WTC11 (cell line): ENCODE data around the gene TMEM191C. TPM values are rescaled to one million over a fixed set of nuclear protein-coding genes. Genes with fewer than 3 reads are reported as not detected.
"Not testable (repeated sequence)": the region's sequence is repeated elsewhere in the genome, so short reads cannot be mapped to it uniquely, and the experiment has no call there.

Experiments used
- ATAC-seq: fragments of 200-7000 bp; cut with Tn5 transposase; 2 replicates; pipeline ENCODE4 v1.10.0; 2021; ENCODE audit warnings: mild to moderate bottlenecking, moderate library complexity
- CTCF ChIA-PET: fragments of 300-600 bp; sonication (Branson Sonifier 250); formaldehyde crosslinking; loops from one replicate; lab custom pipeline; 2021; ENCODE audit warnings: antibody characterized with exemption; lab: Charles Lee
- POLR2A ChIA-PET: fragments of 350-600 bp; sonication (Branson Sonifier 250); formaldehyde crosslinking; loops from one replicate; lab custom pipeline; 2021; ENCODE audit warnings: antibody characterized with exemption; lab: Charles Lee
- DNase-seq: peaks from one replicate; pipeline ENCODE4 v3.0.0; 2021; ENCODE audit warnings: low spot score
- H3K27ac Mint-ChIP-seq: 2 replicates; pipeline ENCODE4 v1.8.0; 2021; ENCODE audit warnings: mixed read lengths
- H3K27me3 Mint-ChIP-seq: 2 replicates; pipeline ENCODE4 v1.8.0; 2021; ENCODE audit warnings: low read depth, mild to moderate bottlenecking, moderate library complexity, mixed read lengths
- H3K36me3 Mint-ChIP-seq: 2 replicates; pipeline ENCODE4 v1.8.0; 2021; ENCODE audit warnings: mixed read lengths
- H3K4me1 Mint-ChIP-seq: 2 replicates; pipeline ENCODE4 v1.8.0; 2022; ENCODE audit warnings: mixed read lengths
- H3K4me3 Mint-ChIP-seq: 2 replicates; pipeline ENCODE4 v1.8.0; 2021; ENCODE audit warnings: mild to moderate bottlenecking, moderate library complexity, mixed read lengths
- H3K9me3 Mint-ChIP-seq: 2 replicates; pipeline ENCODE4 v1.8.0; 2021; ENCODE audit warnings: mixed read lengths
- E2F1 ChIP-seq: sonication (generic); formaldehyde crosslinking; IDR thresholded peaks from 2 replicates; pipeline ENCODE4 v1.8.0; 2022; ENCODE audit warnings: mild to moderate bottlenecking, missing genetic modification reagents
- GABPB1 ChIP-seq: sonication (generic); formaldehyde crosslinking; IDR thresholded peaks from 2 replicates; pipeline ENCODE4 v1.8.1; 2023; ENCODE audit warnings: mild to moderate bottlenecking, missing genetic modification reagents
- PREB ChIP-seq: sonication (generic); formaldehyde crosslinking; IDR thresholded peaks from 2 replicates; pipeline ENCODE4 v1.8.1; 2022; ENCODE audit warnings: mild to moderate bottlenecking, missing genetic modification reagents, moderate library complexity, borderline replicate concordance
- TP53 ChIP-seq: sonication (generic); formaldehyde crosslinking; IDR thresholded peaks from 2 replicates; pipeline ENCODE4 v1.8.1; 2023; ENCODE audit warnings: mild to moderate bottlenecking, missing genetic modification reagents
- ZNF219 ChIP-seq: sonication (generic); formaldehyde crosslinking; IDR thresholded peaks from 2 replicates; pipeline ENCODE4 v1.8.0; 2023; ENCODE audit warnings: missing genetic modification reagents, mild to moderate bottlenecking, borderline replicate concordance
- ZNF423 ChIP-seq: fragments of 250-450 bp; sonication (Bioruptor Pico); IDR thresholded peaks from 2 replicates; pipeline ENCODE4 v2.1.2; 2022; ENCODE audit warnings: mild to moderate bottlenecking, moderate library complexity
- total RNA-seq: library from RNA; stranded (reverse); gene quantifications from 3 replicates; pipeline ENCODE4 v1.2.3, GENCODE V29; 2021

TMEM191C gene
- total RNA-seq, 1 experiment from 2014 or later = 6.4 TPM

GRCh38 chr22:21455334-21456089 is 11.7 kb upstream of the TMEM191C start:
- peak; percentile 10 for DNase-seq
- H3K27me3 Mint-ChIP-seq = no peaks in the 10 kb centered on the region
- TF ChIP-seq ZNF423 (CRISPR knock-in tag) = peak; percentile 13; the same call in 1 of the 2 replicates
- no peak for TF ChIP-seq E2F1 (CRISPR knock-in tag)
- TF ChIP-seq, all 79 proteins: peak for 1
- Mint-ChIP-seq H3K27ac (peak overlapping the region; percentile 72), H3K4me1 (peaks cover 23% of the 10 kb centered on the region), H3K9me3 (no peaks in the 10 kb centered on the region), H3K4me3 (no peak overlapping the region), H3K36me3 (no peaks in the 10 kb centered on the region)
- CTCF ChIA-PET = interaction anchor here (1.1 to 3.0 kb wide), 3 partner anchors 7 to 191 kb away, joined by 3 to 15 read pairs (median 4); no protein-coding TSS in a partner anchor
- POLR2A ChIA-PET = no interaction called here
- no peak for ATAC-seq

- H3K9me3 Mint-ChIP-seq = no peaks in the 10 kb centered on the region
- CTCF ChIA-PET = interaction anchor here (1.3 to 3.0 kb wide), 2 partner anchors 9 to 190 kb away, joined by 4 to 15 read pairs; no protein-coding TSS in a partner anchor
- H3K27me3 Mint-ChIP-seq = no peaks in the 10 kb centered on the region
- H3K4me1 Mint-ChIP-seq = peaks cover 23% of the 10 kb centered on the region
- peak; percentile 42; the same call in 1 of the 2 replicates for TF ChIP-seq GABPB1 (CRISPR knock-in tag)
- TF ChIP-seq TP53 (CRISPR knock-in tag) = no peak
- no peak for TF ChIP-seq ZNF219 (CRISPR knock-in tag)
- TF ChIP-seq PREB = no peak
- peak overlapping the region; percentile 76 for H3K27ac Mint-ChIP-seq
- POLR2A ChIA-PET = no interaction called here
- ATAC-seq (peak; percentile 47), DNase-seq (peak; percentile 12)
- no peaks in the 10 kb centered on the region for H3K36me3 Mint-ChIP-seq
- no peak overlapping the region for H3K4me3 Mint-ChIP-seq
Measured at GRCh38 chr22:21457023-21457787, 10.0 kb upstream of the TMEM191C start.

DNA sequence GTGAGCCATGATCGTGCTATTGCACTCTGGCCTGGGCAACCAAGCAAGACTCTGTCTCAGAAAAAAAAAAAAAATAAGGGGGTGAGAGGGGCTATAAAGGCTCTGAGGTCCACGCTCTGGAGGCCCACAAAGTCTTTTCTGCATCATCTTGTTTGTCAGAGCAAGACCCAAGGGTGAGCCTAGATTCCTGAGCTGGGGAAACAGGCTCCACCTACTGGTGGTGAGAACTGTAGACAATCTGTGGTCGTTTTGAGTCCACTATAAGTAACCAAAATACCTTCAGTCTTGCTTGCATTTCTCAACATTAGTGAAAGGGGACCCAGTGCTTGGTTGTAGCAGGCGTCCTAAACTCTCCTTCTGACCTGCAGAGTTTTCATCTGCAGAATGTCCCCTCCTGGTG is 4.5 kb upstream of the TMEM191C start:
- peak; percentile 49 for ATAC-seq
- H3K27me3 Mint-ChIP-seq, CTCF ChIA-PET, DNase-seq, H3K4me3 Mint-ChIP-seq, H3K36me3 Mint-ChIP-seq, POLR2A ChIA-PET, H3K27ac Mint-ChIP-seq, H3K4me1 Mint-ChIP-seq, H3K9me3 Mint-ChIP-seq: not testable (repeated sequence)

- H3K4me1 Mint-ChIP-seq, POLR2A ChIA-PET, H3K36me3 Mint-ChIP-seq, H3K9me3 Mint-ChIP-seq, CTCF ChIA-PET, H3K27me3 Mint-ChIP-seq: not testable (repeated sequence)
- H3K27ac Mint-ChIP-seq = peak overlapping the region; percentile 96
- DNase-seq = peak; percentile 87
- peak overlapping the region; percentile 76 for H3K4me3 Mint-ChIP-seq
- ATAC-seq = peak; percentile 88
Measured at GRCh38 chr22:21468194-21469096, 1.3 kb downstream of the TMEM191C start.

DNA sequence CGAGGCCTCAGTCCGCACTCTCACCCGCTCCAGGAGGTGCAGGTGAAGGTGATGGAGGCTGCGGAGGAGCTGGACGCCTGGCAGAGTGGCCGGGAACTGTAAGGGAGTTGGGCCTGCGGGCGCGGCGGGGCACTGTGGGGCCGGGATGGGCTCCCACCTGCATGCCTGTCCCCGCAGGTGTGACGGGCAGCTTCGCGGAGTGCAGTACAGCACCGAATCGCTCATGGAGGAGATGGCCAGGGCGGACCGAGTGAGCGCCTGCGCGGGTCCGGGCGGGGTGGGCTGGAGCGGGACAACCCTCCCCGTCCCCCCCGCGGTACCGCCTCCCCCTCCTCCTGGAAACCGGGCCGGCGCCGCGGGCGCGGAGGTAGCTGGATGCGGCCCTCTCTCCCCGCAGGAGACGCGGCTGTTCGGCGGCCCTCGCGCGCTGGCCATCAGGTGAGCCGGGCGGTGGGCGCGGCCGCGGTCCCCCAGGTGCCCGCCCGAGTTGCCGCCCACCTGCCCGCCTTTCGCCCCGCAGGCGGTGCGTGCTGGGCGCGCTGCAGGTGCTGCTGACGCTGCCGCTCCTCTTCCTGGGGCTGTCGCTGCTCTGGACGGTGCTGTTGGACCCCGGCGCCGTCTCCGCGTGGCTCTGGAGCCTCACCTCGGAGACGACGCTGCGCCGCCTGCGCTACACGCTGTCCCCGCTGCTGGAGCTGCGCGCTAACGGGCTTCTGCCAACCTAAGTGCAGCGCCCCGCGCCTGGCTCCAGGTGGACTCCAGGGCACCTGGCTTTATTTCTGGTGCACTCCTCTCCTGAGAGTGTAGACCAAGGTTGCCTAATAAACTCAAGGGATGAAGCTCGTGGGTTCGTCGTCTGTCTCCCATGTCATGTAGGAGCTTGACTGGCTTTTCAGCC is 2.2 kb downstream of the TMEM191C start:
- CTCF ChIA-PET, H3K36me3 Mint-ChIP-seq, POLR2A ChIA-PET, H3K4me1 Mint-ChIP-seq, H3K27me3 Mint-ChIP-seq, H3K27ac Mint-ChIP-seq, H3K4me3 Mint-ChIP-seq, H3K9me3 Mint-ChIP-seq: not testable (repeated sequence)
- peak; percentile 57 for DNase-seq
- ATAC-seq = peak; percentile 10

DNA sequence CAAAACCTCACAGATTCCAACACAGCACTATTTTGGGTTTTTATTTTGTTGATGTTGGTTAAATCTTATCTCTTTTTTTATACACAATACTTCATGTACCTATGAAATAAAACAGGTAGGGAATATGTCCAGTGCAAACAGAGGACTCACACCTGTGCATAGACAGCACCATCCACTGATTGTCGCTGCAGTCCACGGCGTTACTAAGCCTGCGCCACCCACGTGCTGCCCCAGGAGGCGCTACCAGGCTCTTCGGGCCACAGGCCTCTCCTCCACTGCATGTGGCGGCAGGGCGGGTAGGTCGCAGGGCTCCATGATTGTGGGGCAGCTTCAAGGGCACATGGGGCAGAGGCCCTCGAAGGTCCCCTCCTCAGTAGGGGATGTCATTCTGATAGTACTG is 5.8 kb downstream of the TMEM191C start:
- CTCF ChIA-PET, H3K4me3 Mint-ChIP-seq, DNase-seq, H3K36me3 Mint-ChIP-seq, H3K4me1 Mint-ChIP-seq, H3K27ac Mint-ChIP-seq, H3K9me3 Mint-ChIP-seq, ATAC-seq, H3K27me3 Mint-ChIP-seq, POLR2A ChIA-PET: not testable (repeated sequence)

- H3K4me3 Mint-ChIP-seq, H3K4me1 Mint-ChIP-seq, H3K27me3 Mint-ChIP-seq, DNase-seq, POLR2A ChIA-PET, H3K36me3 Mint-ChIP-seq, H3K9me3 Mint-ChIP-seq, CTCF ChIA-PET, H3K27ac Mint-ChIP-seq: not testable (repeated sequence)
- peak; percentile 58 for ATAC-seq
Measured at GRCh38 chr22:21473664-21474063, 6.5 kb downstream of the TMEM191C start.

GRCh38 chr22:21484039-21484438 is 16.9 kb downstream of the TMEM191C start:
- H3K4me1 Mint-ChIP-seq, H3K27me3 Mint-ChIP-seq, CTCF ChIA-PET, H3K36me3 Mint-ChIP-seq, H3K9me3 Mint-ChIP-seq, H3K27ac Mint-ChIP-seq, DNase-seq, H3K4me3 Mint-ChIP-seq, POLR2A ChIA-PET, ATAC-seq: not testable (repeated sequence)
